Coronary artery (tissue), 2 donors: ENCODE results near the gene OSBPL3.

Source experiments
- DNase-seq: peaks from one replicate; pipeline ENCODE4 v3.0.0-alpha.2; 2017; ENCODE audit warnings: low spot score
- H3K27ac ChIP-seq, 2 donors: fragments of 200-600 bp; sonication (generic); one replicate each; pipeline ENCODE4 v1.5.1; 2016 to 2019
- H3K4me3 ChIP-seq: fragments of 200-600 bp; sonication (generic); 2 replicates; pipeline ENCODE4 v1.5.1; 2016; ENCODE audit warnings: mild to moderate bottlenecking, moderate library complexity
- TF ChIP-seq, protein P1 (sequence below): fragments of 200-600 bp; sonication (generic); IDR thresholded peaks from one replicate; pipeline ENCODE4 v1.5.1; 2019; ENCODE audit warnings: antibody characterized with exemption

Gene OSBPL3

DNA sequence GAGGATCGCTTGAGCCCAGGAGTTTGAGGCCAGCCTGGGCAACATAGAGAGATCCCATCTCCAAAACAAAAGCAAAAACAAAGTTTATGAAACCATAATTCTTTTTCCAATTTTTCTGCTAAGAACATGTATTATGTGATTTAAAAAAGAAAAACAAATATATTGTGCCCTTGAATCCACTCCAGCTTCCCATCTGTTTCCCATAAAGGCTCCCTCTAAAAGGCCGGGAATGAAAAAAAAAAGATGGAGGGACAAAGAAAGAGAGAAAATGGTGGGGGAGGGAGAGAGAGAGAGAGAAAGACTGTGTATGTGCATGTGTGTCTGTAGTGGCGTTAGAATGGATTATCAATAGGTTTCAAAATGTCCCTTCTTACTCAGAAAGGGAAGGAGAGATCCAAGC is 202.2 kb downstream of the OSBPL3 start:
- no peak overlapping the region for H3K27ac ChIP-seq
- TF ChIP-seq, protein P1, sequence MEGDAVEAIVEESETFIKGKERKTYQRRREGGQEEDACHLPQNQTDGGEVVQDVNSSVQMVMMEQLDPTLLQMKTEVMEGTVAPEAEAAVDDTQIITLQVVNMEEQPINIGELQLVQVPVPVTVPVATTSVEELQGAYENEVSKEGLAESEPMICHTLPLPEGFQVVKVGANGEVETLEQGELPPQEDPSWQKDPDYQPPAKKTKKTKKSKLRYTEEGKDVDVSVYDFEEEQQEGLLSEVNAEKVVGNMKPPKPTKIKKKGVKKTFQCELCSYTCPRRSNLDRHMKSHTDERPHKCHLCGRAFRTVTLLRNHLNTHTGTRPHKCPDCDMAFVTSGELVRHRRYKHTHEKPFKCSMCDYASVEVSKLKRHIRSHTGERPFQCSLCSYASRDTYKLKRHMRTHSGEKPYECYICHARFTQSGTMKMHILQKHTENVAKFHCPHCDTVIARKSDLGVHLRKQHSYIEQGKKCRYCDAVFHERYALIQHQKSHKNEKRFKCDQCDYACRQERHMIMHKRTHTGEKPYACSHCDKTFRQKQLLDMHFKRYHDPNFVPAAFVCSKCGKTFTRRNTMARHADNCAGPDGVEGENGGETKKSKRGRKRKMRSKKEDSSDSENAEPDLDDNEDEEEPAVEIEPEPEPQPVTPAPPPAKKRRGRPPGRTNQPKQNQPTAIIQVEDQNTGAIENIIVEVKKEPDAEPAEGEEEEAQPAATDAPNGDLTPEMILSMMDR = no peak
- no peak overlapping the region for H3K4me3 ChIP-seq
- no peak for DNase-seq

DNA sequence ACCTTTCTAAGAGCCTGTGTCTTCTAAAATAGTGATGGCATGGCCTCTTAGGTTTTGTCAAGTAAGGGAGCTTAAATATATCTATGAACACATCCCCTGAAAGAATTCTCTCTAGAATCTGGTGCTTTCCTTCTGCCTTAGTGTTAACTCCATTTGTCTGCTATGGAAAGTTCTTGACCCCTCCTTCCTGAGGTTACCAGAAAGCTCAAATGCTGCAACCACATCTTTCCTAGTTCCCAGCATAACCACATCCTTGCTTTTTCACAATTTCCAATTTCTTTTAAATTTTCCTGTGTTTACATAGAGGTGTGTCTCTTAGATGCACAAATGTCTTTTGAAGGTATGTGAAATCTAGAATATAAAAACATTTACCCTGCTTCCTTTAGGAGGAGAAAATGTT is 206.3 kb downstream of the OSBPL3 start:
- Histone ChIP-seq H3K27ac (no peak overlapping the region), H3K4me3 (no peak overlapping the region)
- DNase-seq = no peak
- TF ChIP-seq, protein P1 = no peak

DNA sequence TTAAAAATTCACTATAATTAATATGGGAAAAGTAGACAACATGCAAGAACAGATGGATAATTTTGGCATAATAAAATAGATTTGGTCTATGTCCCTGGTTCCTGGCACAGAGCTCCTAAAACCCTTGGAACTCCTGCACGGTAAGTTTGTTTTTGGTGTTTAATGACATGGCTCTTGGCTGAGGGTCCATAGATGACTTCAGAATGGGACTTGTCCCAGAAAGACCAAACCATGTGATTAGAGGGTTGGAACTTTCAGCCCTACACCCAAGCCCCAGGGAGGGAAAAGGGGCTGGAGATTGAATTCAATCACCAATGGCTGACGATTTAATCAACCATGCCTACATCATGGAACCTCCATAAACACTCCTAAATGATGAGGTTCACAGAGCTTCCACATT is 210.1 kb downstream of the OSBPL3 start:
- TF ChIP-seq, protein P1 = no peak
- no peak overlapping the region for H3K27ac ChIP-seq
- no peak for DNase-seq
- no peak overlapping the region for H3K4me3 ChIP-seq

DNA sequence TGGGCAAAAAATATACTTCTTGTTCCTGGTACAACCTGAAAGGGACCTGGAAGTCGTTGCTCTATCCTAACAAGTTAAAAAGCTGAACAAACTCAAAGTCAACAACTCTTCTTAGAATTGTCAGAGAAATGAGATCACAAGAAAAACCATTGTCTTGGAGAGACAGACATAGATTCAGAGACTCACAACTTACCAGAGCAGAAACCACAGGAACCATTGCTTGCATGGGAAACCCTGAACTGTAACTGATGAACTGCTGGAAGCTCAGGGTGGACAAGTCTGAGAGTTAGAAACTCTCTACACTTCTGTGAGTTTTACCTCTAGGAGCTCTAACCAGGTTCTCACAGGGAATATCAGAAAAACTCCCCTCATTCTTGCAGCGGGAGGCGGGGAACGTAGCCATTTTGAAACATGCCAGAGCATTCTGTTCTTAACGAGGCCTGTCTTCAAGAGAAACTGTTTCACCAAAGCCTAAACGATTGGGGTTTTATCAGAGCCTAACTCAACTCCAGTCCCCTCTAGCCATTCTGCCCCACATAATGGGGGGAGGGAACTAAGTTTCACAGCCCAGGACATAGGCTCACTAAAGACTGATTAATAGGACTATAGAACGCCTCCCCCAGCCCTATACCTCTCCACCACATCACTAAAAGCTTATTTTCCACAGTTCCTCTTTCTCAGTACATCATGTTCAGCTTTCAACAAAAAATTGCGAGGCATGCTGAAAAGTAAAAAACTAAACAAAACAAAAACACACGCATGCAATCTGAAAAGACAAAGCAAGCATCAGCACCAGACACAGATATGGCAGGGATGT is 210.8 kb downstream of the OSBPL3 start:
- Histone ChIP-seq H3K4me3 (no peak overlapping the region), H3K27ac (no peak overlapping the region)
- TF ChIP-seq, protein P1 = no peak
- no peak for DNase-seq

DNA sequence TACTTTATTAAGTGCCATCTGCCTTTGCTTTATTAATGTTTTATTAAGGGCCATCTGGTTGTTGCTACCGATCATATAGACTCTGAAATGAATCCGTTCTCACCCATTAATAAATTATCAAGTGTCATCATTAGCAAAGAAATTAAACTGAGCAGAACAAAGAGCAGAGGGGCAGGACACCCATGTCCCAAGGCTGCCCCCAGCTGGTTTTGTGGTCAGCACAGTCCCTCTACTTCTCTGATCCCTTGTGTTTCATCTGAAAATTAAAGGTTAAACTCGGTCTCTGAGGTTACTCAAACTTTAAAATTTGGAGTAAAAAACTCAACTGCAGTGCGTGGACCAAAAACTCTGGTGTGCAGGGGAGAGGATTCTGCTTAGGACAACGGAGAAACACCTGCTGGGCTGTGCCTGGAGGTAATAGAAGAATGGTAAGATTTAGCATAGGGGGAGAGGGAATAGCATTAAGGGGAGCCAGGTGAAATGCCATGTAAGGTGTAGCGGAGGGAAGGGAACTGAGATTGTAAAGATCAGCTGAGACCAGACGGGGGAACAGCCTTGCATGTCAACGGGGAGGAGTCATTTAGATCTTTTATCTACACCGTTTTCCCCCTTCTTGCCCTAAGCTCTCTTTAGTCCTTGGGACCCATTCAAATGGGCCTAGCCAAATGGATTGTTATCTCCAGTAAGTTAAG is 212.0 kb downstream of the OSBPL3 start:
- no peak overlapping the region for H3K27ac ChIP-seq
- TF ChIP-seq, protein P1 = no peak
- no peak for DNase-seq
- no peak overlapping the region for H3K4me3 ChIP-seq

DNA sequence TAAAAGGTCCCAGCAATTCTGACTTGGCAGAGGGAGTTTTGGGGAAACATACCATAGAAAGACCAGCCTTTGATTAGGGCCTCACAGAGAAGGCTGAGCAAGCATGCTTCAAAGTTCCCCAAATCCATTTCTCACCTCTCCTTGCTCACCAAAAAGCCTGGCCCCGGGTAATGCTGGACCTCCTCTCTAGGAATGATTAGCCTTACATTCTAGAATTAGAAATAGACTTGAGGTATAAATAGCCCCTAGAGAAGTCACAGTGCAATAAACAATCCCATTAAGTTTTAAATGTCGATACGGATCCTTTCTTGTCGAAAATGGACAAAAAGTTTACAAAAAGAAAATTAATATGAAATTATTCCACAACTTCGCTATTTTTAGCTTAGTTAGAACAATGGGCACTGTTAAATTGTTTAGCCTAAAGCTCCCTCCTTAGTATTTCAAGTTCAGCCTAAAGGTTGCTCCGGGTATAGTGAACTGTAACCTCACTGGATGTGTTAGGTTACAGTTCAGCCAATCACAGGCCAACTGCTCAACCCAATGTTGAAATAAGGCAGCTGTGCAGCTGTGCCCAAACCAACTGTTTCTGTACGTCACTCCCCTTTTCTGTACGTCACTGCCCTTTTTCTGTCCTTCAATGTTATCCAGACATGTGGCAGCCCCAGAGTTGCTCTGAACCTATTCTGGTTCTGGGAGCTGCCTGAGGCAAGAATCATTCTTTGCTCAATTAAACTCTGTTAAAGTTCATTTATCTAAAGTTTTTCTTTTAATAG is 214.8 kb downstream of the OSBPL3 start:
- no peak overlapping the region for H3K27ac ChIP-seq
- TF ChIP-seq, protein P1 = no peak
- no peak for DNase-seq
- H3K4me3 ChIP-seq = no peak overlapping the region
